GM21360 (cell line): Measurements from ENCODE around the gene CERS1.

Experiments used
- ATAC-seq: cut with Tn5 transposase; IDR thresholded peaks from one replicate; pipeline ENCODE4 v1.9.1; 2021; ENCODE audit warnings: mild to moderate bottlenecking, moderate library complexity; ENCODE audit not compliant: unreplicated experiment

CERS1 gene

DNA sequence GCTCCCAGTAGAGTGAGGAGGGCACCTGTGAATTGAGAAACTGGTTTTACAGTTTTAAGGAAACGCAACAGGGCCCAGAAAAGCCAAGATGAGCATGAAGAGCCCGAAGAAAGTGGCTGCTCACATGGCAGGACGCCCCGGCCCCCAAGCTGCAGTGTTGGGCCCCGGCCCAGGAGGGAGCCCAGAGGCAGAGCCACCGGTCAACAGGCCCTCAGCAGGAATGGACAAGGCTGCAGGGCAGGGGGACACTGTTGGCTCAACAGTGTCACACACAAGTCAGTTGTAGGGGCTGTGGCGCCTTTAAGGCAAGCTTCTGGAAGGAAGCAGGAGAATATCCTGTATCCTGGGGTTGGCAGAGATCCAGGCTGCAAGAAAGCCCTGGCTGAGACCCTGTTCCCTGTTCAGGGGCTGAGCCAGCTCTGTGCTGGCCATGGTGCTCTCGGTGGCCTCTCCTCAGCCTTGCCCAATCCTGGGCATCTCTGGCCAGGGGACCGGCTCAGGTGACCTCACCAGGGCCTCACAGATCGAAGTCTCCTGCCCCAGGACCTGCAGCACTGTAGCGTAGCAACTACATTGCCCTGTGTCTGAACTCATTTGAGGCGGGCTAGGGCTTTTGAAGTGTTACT lies 36.2 kb downstream of the CERS1 start:
- ATAC-seq: no peak

DNA sequence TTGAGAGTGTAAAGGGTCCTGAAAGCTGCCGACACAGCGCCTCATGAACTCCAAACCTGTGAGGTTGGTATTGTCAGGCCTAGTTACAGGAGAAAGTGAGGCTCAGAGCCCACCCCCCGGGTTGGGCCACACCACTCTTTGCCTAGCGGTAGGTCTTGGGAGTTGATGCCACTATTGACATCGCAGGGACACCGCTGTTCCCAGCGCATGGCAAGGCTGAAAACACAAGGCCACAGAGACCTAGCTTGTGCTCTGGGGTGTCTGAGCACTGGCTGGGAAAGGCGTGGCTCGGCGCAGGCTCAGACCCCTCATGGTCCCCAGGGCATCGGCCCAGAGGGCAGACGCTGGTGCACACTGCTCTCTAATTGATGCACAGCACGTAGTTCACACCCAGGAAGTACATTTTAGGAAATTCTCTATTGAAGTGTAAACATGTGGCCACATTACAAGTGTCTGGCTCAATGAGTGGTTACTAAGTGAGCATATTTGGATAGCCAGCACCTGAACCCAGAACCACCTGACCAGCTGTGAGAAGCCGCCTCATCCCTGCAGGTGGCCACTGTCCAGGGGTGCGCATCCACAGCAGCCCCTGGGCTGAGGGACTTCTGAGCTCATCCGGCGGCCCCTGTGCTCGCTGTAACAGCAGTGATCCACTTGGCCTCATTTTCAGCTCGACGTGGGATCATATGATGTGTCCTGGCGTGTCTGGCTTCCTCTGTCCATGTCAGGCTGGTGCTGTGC lies 36.9 kb downstream of the CERS1 start:
- no peak for ATAC-seq

DNA sequence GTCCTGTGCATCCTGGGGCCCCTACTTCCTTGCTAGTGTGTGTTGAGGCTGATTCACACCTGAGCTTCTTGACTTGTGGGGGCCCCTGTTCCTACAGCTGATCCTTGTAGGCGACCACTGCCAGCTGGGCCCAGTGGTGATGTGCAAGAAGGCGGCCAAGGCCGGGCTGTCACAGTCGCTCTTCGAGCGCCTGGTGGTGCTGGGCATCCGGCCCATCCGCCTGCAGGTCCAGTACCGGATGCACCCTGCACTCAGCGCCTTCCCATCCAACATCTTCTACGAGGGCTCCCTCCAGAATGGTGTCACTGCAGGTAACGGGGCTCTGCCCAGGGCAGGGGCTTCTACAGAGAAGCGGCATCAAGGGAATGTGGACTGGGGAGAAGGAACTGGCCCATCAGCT lies 38.7 kb downstream of the CERS1 start:
- no peak for ATAC-seq

DNA sequence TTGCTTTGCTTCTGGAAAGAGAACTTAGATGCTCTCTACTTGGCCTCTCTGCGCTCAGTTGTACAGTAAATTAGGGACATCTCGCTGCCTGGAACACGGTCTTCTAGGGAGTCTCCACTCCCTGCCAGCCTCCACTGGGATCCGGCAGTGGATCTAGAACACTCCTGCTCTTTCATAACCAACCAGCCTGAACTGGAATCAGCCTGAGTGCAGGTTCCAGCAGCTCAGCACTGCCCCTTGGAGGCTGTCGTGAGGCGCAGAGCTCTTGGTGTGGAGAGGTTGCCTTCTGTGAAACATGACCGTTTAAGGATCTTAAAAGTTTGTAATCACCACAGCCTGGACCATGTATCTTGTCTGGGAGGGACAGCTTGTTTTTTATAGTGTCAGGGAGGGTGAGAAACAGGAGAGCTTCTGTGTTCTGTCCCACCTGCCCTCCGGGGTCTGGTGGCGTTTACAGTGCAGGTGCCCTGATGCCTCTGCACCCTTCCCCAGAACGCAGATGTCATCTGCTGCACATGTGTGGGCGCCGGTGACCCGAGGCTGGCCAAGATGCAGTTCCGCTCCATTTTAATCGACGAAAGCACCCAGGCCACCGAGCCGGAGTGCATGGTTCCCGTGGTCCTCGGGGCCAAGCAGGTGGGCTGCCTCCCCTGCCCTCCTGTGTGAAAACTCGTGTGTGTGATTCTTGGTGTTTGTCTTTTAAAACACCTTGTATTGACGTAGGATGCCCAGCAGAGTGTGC lies 39.4 kb downstream of the CERS1 start:
- ATAC-seq: no peak

DNA sequence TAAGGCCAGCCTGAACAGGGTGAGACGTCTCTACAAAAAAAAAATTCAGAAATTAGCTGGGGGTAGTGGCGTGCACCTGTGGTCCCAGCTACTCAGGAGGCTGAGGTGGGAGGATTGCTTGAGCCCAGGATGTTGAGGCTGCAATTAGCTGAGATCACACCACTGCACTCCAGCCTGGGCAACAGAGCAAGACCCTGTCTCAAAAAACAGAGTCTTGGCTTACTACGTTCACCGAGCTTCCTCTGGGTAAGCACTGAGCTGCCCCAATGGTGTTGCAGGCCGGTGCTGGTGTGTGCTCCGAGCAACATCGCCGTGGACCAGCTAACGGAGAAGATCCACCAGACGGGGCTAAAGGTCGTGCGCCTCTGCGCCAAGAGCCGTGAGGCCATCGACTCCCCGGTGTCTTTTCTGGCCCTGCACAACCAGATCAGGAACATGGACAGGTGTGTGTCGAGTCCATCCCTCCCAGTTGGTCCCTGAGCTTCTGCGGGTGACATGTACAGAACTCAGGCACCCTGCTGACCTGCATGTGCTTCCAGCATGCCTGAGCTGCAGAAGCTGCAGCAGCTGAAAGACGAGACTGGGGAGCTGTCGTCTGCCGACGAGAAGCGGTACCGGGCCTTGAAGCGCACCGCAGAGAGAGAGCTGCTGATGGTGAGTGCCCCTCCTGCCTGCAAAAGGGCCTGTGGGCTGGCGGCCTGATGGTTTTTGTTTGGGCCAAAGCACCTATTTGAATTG lies 40.1 kb downstream of the CERS1 start:
- no peak for ATAC-seq

DNA sequence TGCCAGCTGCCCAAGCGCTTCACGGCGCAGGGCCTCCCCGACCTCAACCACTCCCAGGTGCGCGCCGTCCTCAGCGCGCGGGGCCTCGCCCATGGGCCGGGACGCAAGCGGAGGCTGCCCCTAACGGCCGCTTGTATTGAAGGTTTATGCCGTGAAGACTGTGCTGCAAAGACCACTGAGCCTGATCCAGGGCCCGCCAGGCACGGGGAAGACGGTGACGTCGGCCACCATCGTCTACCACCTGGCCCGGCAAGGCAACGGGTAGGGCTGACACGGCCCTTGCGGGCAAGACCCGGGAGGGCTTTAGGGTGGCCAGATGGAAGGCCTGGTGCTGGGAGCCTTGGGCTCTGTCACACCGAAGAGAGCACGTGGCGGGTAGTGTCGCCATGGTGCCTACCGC lies 41.0 kb downstream of the CERS1 start:
- ATAC-seq: no peak

DNA sequence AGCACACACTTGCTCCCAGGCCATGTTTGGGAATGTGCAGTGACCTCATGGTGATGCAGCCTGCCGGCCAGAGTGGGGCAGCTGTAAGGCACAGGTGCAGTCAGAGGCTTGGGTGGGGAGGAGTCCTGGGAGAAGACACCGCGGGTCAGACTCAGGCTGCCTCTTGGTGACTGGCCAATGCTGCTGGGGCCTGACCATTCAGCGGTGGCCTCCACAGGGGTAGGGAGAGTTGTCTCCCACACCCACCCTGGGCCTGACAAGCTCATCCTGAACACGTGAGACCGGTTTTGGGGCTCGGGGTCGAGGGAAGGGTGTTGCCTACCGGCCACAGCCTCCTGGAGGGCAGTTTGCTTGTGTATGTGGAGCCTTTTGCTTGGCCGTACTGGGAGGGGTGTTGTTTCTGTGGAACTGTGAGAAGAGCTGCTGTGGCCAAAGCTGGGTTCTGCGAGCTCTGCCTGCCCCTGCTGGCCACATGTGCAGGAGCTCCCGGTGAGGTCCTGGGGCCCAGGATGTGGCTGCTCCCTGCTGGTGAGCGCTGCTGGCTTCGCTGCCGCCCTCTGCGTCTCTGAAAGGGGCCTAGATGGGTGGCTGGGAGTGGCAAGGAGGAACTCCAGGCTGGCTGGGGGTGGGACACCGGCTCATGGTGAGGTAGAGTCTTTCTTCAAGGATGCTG lies 42.1 kb downstream of the CERS1 start:
- ATAC-seq: no peak

DNA sequence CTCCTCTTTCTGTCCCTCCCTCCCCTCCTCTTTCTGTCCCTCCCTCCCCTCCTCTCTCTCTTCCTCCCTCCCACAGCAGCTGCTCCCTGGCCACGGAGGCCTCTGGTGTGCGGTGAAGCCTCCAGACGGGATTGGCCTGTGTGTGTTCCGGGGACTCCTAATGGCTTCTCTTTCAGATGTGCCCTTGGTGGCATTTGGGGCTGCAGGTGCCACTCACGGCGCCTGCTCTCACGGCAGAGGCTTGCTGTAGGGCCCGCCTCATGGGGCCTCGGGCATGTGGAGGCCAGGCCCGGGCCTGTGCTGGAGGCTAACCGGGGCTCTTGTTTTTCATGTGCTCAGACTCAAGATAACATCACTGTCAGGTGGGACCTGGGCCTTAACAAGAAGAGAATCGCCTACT lies 43.3 kb downstream of the CERS1 start:
- no peak for ATAC-seq

DNA sequence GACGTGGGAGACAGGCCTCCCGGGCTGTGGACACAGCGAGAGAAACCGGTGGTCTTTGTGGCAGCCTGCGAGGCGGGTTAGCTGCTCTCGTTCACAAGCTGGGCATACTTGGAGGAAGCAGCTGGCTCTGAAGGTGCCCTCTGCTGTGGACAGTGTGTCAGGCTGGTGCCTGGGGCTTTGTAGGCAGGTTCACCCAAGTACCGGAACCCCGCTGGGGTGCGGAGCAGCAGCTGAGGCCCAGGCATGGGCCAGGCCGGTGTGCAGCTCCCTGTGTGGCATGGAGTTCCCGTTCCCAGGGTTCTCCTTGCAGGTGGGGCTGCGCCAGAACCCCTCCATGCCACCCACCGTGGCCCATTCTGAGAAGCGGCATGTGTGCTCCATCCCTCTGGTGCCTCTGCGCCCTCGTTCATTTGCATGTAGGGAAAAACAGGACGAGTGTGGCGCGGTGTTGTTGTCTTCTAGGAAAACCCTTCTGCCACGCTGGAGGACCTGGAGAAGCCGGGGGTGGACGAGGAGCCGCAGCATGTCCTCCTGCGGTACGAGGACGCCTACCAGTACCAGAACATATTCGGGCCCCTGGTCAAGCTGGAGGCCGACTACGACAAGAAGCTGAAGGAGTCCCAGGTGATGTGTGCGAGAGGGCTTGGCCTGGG lies 44.2 kb downstream of the CERS1 start:
- ATAC-seq: no peak

DNA sequence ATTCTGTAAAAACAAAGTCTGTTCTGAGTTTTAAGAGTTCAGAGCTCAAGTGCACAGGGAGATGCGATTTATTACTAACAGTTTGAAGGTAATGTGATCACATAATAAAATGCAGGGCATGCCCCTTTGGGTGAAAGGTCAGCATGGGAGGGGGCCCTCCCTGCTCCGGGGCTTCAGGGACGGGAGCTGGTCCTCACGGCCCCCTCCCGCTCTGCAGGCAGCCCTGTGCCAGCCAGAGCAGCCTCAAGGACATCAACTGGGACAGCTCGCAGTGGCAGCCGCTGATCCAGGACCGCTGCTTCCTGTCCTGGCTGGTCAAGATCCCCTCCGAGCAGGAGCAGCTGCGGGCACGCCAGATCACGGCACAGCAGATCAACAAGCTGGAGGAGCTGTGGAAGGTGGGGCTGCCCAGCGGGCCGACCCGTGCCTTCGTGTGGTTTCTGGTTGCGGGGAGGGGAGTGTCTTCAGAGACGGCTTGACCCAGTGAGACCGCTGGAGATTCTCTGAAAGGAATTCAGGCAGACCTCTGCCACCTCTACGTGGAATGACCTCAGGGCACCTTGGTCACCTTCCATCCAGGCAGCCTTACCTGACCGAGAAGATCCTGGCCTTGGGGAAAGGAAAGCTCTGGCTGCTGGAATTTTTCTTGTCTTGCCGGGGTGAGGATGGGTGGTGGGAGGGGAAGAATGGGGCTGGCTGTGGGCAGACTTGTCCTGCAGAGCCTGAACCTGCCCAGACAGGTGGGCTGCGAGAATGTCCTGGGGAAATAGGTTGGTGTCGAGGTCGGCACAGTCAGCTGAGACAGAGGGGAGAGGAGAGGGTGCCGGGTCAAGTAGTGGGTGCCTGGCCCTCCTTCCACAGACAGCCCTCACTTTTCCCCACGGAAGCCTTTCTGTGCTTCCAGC lies 45.2 kb downstream of the CERS1 start:
- no peak for ATAC-seq

DNA sequence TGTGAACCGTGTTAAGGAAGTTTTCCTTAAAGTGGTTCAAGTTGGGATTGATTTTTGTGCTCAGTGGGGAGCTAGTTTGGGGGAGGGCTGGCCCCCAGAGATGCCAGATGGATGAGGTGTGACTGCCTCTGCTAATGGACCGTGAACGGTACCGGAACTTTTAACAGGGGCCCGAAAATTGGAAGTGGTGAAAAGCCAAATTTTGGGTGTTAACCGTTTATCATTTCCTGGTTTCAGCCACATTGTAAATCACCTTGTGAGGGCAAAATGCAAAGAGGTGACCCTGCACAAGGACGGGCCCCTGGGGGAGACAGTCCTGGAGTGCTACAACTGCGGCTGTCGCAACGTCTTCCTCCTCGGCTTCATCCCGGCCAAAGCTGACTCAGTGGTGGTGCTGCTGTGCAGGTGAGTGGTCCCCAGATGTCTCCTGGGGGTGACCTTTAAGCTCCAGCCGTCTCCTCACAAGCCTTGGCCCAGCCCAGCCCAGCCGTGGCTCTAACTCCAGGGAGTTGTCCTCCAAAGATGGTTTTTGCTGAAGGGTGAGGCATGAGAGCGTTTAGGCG lies 46.0 kb downstream of the CERS1 start:
- no peak for ATAC-seq

DNA sequence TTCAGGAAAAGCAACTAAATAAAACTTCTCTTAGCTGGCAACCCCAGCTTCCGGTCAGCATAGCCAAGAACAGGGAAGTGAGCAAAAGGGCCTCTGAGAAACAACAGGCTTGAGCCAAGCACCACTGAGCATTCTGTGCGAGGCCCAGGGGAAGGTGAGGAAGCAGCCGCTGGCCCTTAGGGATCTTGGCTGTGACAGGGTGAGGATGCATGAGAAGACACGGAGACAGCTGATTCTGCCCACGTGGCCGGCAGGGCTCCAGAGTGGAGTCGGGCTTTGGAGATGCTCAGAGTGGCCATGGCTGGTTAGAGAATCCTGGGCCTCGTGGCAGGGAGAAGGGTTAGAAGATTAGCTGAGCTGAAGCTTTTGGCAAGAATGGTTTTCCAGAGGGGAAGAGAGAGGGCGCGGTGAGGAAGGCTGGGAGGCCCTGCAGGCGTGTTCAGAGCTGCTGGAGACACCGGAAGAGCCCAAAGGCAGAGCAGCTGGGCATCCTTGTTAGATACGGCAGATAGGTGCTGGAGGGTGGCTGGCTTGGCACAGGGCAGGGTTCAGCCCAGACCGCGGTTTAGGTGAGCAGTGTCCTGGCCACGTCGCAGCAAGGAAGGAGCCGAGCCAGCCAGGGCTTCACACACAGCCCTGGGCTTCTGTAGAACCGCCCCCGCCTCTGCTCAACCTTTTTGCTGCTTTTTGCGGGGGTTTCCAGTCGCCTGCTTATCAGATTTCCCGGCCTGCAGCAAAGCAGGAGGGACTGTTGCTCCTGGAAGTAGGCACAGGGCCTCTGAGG lies 46.9 kb downstream of the CERS1 start:
- ATAC-seq: no peak

DNA sequence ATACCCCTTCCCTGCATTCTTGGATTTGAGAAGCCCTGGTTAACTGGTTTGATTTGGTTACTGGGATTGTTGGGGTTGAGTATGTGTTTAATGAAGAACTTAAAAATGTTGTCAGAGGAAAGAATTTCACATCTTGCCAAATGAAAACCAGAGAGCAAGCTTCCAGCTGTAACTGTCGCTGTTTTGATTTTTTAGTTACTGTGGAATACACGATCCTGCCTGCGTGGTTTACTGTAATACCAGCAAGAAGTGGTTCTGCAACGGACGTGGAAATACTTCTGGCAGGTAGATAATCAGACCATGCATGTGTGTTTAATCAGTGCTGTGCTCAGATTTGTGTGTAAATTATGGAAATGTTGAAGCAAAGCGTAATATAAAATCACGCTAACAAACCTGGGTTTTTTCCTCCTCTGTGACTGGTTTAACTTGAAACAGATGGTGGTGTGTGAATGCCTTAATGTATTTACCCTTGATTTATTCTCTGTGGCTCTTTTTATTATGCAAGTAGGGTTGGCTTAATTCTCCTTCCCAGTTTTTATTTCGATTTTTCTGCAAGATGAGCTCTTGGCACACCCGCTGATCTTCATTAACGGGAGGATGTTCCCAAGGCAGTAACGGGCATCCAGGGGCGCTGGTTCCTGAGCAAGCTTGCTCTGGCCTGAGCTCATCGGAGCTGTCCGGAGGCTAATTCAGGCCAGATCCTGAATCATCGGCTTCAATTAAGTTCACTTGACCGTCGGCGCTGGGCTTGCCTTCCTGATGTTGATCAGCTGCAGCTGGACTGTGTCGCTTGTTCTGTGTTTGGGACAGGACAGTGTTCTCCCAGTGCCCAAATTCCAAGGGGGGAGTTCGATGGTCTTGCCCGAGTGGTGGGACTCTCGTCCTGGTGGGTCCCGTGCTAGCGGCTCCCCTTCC lies 48.2 kb downstream of the CERS1 start:
- ATAC-seq: no peak

DNA sequence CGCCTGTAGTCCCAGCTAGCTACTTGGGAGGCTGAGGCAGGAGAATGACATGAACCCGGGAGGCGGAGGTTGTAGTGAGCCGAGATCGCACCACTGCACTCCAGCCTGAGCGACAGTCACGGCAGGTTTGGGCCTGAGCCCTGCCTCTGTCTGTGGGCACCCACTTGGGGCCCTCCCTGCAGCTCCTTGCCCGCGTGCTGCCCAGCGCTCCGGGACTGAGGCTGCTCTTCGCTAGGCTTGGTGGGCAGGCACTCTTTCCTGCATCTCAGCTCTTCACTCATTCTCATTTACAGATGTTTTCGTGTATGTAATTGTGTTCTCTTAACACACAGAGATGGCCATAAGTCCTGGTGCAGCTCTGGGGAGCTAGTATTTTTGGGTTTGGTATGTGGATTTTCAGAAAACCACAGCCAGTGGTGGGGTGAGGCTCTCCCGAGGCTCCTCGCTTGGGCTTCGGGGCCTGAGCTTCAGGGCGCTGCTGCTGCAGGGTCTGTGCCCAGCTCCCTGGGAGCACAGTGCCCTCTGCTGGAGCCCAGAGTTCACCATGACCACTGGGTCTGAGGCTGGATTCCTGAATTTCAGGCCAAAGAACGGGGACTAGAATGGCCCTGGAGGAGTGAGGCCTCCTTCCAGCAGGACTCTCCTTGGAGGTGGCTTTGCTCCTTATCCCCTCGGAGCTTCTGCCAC lies 49.0 kb downstream of the CERS1 start:
- no peak for ATAC-seq

DNA sequence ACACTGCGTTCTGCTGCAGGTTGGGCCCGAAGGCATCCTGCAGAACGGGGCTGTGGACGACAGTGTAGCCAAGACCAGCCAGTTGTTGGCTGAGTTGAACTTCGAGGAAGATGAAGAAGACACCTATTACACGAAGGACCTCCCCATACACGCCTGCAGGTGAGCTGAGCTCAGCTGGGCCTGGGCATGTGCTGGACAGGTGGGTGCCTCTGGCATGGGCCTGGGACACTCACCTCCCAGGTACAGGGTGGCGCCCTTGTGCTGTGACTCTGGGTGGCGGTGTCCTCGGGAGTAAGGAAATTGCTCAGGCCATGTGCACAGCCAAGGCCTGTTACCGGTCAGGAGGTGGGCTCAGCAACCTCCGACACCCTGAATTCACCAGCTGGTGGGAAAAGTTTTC lies 50.0 kb downstream of the CERS1 start:
- ATAC-seq: no peak

DNA sequence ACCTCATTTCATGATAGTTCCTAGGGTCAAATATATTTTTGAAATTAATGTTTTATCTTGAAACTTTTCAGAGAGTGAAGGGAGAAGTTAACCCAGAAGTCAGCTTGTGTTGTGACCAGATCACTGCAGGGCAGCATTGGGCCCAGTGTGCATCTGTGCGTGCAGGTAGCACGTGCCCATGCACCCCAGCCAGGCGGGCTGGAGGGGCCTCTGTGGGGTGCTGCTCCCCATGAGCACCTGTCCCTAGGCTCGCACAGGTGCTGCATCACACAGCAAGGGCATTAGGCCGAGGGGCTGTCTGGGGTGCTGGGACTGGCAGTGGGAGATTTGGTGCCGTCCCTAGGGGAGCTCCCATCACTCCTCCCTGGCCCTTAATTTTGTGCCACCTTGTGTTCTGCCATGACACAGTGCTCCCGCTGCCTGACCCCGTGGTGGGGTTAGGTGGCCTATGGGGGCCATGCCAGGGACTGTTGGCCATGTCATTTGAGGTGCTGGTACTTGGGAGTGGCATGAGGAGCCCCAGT lies 51.1 kb downstream of the CERS1 start:
- ATAC-seq: no peak
